Kidney epithelial cell (primary cell): Measurements from ENCODE around the gene ST8SIA2. TPM values are rescaled to one million over a fixed set of nuclear protein-coding genes. Genes with fewer than 3 reads are reported as not detected.

Experiments used
- DNase-seq: peaks from one replicate; pipeline ENCODE4 v3.0.0-alpha.2; 2010; ENCODE audit warnings: low read depth
- H3K27me3 ChIP-seq: 2 replicates; pipeline ENCODE4 v1.6.0; 2011; ENCODE audit warnings: low read length; ENCODE audit not compliant: control insufficient read depth, insufficient read depth
- H3K36me3 ChIP-seq: 2 replicates; pipeline ENCODE4 v1.5.1; 2011; ENCODE audit warnings: low read length; ENCODE audit not compliant: control insufficient read depth, insufficient read depth
- H3K4me3 ChIP-seq: 2 replicates; pipeline ENCODE4 v1.5.1; 2011; ENCODE audit warnings: low read depth, mild to moderate bottlenecking, control low read depth, low read length
- total RNA-seq: library from RNA; depleted of rRNA; stranded (reverse); fragments of >200 nt; gene quantifications from 2 replicates; pipeline ENCODE4 v1.2.3, GENCODE V29; 2015
- TF ChIP-seq, protein P1 (sequence below): IDR thresholded peaks from 2 replicates; pipeline ENCODE4 v1.5.1; 2011; ENCODE audit warnings: mild to moderate bottlenecking, moderate library complexity, low read length, control low read depth, inconsistent platforms; ENCODE audit not compliant: insufficient read depth, poor library complexity, severe bottlenecking

The ST8SIA2 gene
- total RNA-seq, 1 donor from 2014 or later: 7.0 TPM

DNA sequence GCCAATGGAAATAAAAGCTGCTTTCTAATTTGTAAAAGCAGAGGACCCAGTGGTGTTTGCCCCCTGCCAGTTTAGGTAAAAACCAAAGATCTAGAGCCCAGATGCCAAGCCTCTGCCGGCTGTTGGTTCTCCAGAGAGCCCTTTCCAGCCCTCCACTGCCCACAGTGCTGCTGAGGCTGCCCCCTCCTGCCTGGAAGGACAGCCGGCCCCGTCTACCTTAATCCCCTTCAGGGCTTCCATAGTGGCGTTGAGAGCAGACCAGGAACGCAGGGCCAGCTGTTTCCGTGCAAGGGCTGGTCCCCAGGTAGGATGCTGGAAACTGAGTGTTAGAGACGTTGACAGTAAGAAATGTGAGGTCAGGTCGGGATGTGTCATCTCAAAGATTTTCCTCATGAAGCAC is 6.9 kb downstream of the ST8SIA2 start:
- TF ChIP-seq, protein P1, sequence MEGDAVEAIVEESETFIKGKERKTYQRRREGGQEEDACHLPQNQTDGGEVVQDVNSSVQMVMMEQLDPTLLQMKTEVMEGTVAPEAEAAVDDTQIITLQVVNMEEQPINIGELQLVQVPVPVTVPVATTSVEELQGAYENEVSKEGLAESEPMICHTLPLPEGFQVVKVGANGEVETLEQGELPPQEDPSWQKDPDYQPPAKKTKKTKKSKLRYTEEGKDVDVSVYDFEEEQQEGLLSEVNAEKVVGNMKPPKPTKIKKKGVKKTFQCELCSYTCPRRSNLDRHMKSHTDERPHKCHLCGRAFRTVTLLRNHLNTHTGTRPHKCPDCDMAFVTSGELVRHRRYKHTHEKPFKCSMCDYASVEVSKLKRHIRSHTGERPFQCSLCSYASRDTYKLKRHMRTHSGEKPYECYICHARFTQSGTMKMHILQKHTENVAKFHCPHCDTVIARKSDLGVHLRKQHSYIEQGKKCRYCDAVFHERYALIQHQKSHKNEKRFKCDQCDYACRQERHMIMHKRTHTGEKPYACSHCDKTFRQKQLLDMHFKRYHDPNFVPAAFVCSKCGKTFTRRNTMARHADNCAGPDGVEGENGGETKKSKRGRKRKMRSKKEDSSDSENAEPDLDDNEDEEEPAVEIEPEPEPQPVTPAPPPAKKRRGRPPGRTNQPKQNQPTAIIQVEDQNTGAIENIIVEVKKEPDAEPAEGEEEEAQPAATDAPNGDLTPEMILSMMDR: no peak
- H3K36me3 ChIP-seq: no peaks in the 10 kb centered on the region
- peaks cover 3% of the 10 kb centered on the region for H3K27me3 ChIP-seq
- DNase-seq: no peak
- H3K4me3 ChIP-seq: no peak overlapping the region

DNA sequence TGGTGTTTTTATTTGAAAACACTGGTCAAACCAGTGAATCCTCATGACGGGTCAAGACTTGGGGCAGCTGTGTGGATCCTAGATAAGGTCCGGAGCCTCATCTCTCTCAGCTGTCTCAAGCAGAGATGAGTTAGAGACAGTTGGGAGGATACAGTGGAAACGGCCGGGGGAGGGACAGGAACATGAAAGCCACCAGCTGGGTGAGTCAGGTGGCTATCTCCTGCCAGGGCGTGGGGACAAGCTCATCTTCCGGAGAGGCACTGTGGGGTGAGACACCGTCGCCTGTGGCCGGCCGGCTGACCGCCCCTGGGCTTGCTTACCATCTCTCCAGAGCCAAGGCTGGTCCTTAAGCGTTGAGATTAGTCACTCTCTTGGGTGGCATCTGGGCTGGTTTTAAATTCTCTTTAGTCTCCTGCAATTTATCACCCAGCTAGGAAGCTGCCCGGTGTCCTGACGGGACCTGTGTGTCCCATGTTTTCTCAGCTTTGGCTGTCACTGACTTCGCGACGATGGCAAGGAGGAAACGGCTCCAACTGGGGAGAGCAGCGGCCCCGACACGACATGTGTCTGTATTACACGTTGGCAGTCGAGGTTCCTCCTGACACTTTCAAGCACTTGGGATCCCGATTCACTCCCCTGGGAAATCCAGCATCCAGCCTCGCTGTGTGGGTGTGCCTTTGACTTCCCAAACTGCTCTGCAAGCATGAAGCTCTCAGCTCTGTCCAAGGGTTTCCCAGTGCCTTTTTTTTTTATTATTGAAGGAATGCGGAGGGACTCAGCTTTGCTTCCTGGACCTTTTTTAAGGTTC is 7.5 kb downstream of the ST8SIA2 start:
- TF ChIP-seq, protein P1: no peak
- Histone ChIP-seq H3K4me3 (no peak overlapping the region), H3K36me3 (no peaks in the 10 kb centered on the region), H3K27me3 (peaks cover 2% of the 10 kb centered on the region)
- no peak for DNase-seq

DNA sequence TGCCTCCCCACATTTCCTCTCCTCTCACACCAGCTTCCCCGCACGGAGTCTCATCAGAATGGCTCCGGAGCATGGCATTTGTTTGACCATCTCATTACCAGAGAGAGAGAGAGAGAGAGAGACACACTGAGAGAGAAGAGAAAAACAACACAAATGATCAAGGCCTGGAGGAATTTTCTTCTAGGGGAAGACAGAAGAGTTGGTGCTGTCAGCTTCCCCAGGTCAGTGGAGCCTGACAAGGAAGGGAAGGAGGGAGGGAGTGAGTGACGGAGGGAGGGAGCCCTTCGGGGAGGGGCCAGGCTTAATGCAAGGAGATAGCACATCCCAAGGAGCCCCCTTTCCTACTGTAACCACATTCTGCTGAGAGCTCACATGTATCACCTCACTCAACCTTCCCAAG is 9.1 kb downstream of the ST8SIA2 start:
- Histone ChIP-seq H3K4me3 (no peak overlapping the region), H3K27me3 (peaks cover 2% of the 10 kb centered on the region), H3K36me3 (no peaks in the 10 kb centered on the region)
- DNase-seq: no peak
- TF ChIP-seq, protein P1: no peak

DNA sequence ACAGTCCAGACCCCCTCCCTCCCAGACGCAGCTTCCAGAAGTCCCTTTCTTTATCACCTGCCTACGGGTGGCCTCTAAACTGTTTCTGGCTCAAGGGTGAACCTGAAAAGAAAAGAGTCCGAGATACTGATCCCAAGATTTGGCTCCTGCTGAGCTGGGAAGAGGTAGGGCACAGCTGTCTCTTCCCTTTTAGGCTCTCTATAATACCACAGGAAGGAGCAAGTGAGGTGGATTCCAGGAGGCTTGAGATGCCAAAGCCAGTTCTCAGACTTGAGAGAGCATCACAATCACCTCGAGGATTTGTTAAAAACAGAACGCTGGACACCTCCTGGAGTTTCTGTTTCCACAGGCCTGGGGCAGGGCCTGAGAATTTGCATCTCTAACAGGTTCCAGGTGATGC is 12.3 kb downstream of the ST8SIA2 start:
- no peak for DNase-seq
- Histone ChIP-seq H3K36me3 (no peaks in the 10 kb centered on the region), H3K4me3 (no peak overlapping the region), H3K27me3 (peaks cover 2% of the 10 kb centered on the region)
- TF ChIP-seq, protein P1: no peak

DNA sequence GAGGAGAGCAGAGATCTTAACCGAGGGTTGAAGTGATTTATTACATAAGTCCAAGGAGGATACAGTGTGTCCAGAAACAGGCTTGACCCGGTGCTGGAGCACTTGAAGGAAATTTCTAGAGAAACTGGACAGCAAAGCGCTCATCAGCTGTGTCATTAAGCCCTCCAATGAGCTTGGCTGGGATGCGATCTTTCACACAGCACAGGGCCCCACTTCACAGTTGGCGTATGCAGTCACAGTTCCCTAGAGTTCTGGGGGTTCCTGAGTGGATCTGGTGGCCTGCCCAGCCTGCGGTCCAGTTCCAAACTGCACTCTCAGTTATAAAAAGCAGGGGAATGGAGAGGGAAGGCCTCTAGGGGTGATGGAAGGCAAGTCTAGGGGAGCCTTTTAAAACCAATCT is 13.6 kb downstream of the ST8SIA2 start:
- no peaks in the 10 kb centered on the region for H3K36me3 ChIP-seq
- TF ChIP-seq, protein P1: no peak
- H3K27me3 ChIP-seq: no peaks in the 10 kb centered on the region
- no peak overlapping the region for H3K4me3 ChIP-seq
- DNase-seq: no peak

DNA sequence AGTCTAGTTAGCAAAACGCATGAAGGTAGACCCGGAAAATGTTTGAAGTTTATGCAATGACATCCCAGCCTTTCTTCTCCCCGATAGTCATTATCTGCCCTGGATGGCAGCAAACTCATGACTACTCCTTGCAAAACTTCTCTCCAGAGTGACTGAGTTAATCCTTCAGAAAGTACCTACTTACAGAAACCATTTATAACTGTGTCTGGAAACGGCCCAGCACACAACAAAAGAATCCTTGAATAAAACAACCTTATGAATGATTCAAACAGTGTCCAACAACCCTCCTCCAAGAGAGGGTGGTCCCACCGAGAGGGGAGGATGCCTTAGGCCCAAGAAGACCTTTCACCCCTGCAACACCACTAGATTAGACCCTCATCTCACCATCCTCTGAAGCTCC is 14.2 kb downstream of the ST8SIA2 start:
- no peaks in the 10 kb centered on the region for H3K36me3 ChIP-seq
- TF ChIP-seq, protein P1: no peak
- H3K4me3 ChIP-seq: no peak overlapping the region
- no peak for DNase-seq
- H3K27me3 ChIP-seq: no peaks in the 10 kb centered on the region
